DND-41 (cell line): ENCODE results near the gene NTN5.

Experiments used
- CTCF ChIP-seq: IDR thresholded peaks from 2 replicates; pipeline ENCODE4 v1.5.1; 2012; ENCODE audit warnings: borderline replicate concordance, low read length, moderate library complexity, mild to moderate bottlenecking; ENCODE audit not compliant: poor library complexity, severe bottlenecking; ENCODE audit errors: extremely low read depth
- EZH2 ChIP-seq: IDR thresholded peaks from 3 replicates; pipeline ENCODE4 v1.6.1; 2012; ENCODE audit warnings: borderline replicate concordance, low read depth, mild to moderate bottlenecking, moderate library complexity, low read length, inconsistent platforms; ENCODE audit not compliant: severe bottlenecking

DNA sequence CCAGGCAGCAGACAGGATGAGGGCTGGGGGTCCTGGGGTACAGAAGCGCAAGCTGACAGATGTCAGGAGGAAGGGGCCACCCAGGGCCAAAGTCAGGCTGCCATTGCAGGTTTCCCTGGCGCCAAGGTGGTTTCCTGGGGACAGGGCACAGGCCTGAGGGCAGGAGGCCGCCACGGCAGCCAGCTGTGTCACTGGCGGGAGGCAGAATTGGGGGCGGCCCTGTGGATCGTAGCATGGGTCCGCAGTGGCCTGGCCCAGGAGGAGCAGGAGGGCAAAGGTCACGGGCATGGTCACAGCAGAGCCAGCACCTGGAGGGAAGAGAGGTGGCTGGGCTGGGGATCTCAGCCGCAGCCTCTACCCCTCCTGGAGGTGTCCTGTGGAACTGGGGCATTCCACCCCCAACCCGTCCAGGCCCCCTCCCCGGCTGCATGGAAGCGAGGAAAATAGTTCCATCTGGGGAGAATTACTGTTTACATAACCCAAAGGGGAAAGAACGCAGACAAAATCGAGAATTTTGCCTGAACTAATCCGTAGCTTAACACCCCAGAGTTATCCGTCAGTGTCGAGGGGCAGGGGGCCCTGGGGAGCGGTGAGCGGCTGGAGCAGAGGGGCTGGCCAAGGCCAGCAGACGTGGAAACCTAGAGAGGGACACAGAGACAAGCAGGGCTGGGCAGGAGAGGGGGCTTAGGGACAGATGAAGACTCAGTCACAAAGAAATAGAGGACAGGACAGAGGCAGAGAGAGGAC, 1.9 kb downstream of the NTN5 start:
- TF ChIP-seq CTCF (no peak), EZH2 (no peak)
